Suprapubic skin (tissue), 3 donors: ENCODE results near the gene NIPAL4.
A peak's percentile ranks its signal among the peaks of the same experiment; 100 is the strongest.

Experiments used
- CTCF ChIP-seq, 2 donors: fragments of 200-600 bp in 1 of 2; fragments of 450-650 bp in 1 of 2; sonication (generic) in 1 of 2; IDR thresholded peaks; one replicate each; pipeline ENCODE4 v1.5.1; 2016 to 2019; ENCODE audit warnings: antibody characterized with exemption in 2 of 2, mild to moderate bottlenecking in 1 of 2, moderate library complexity in 1 of 2
- POLR2A ChIP-seq, 2 donors: fragments of 450-650 bp; IDR thresholded peaks; one replicate each; pipeline ENCODE4 v1.6.1; 2017; ENCODE audit warnings: antibody characterized with exemption in 2 of 2, mild to moderate bottlenecking in 2 of 2, moderate library complexity in 2 of 2

GRCh38 chr5:157431544-157432200 is 28.3 kb upstream of the NIPAL4 start:
- peak; percentile 36 to 42 for TF ChIP-seq CTCF (IDR thresholded peaks at IDR 0.05)
- TF ChIP-seq POLR2A (IDR thresholded peaks at IDR 0.05) = no peak
